ENCODE data around the gene CSK.

The CSK gene

GRCh38 chr15:74844319-74845207 is 62.7 kb downstream of the CSK start:
- no peak for DNase-seq

- DNase-seq = peak; percentile 6 to 45
Observed at GRCh38 chr15:74845208-74845568, 63.3 kb downstream of the CSK start.

GRCh38 chr15:74845581-74845980 is 63.7 kb downstream of the CSK start:
- no peak for DNase-seq

DNA sequence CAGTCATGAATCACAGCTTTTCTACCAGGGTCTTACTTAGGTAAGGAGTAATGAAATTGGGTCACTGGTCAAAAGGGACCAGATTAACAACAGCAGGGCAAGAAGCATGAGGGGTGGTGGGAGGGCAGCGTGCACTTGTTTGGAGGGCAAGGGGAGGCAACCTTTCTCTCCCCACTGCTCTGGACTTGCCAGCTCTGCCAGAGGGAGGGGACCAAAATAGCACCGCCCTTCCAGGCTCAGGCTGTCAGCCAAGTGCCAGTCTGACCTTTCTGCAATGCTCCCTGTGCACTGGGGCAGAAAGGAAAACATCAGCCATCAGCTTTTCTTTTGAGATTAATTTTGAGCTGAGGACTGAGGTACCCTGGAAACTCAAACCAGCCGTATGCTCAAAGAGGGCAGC is 65.6 kb downstream of the CSK start:
- DNase-seq = no peak

- no peak for DNase-seq
Observed at GRCh38 chr15:74850393-74850792, 68.5 kb downstream of the CSK start.

GRCh38 chr15:74851960-74852359 is 70.1 kb downstream of the CSK start:
- no peak for DNase-seq

Data from inflammatory macrophage (primary cell).